BE2C (cell line): ENCODE results near the gene BCO2.

Experiments
- DNase-seq: peaks from one replicate; pipeline ENCODE4 v3.0.0-alpha.2; 2020
- H3K27me3 ChIP-seq: fragments of 250-450 bp; sonication (Bioruptor Pico); 2 replicates; pipeline ENCODE4 v1.5.1; 2020; ENCODE audit warnings: mild to moderate bottlenecking
- H3K36me3 ChIP-seq: fragments of 250-450 bp; sonication (Bioruptor Pico); 2 replicates; pipeline ENCODE4 v1.5.1; 2020; ENCODE audit warnings: mild to moderate bottlenecking
- H3K4me1 ChIP-seq: fragments of 250-450 bp; sonication (Bioruptor Pico); 2 replicates; pipeline ENCODE4 v1.5.1; 2020
- H3K4me3 ChIP-seq: 2 replicates; pipeline ENCODE4 v1.5.1; 2011; ENCODE audit warnings: low read depth, low read length
- H3K9me3 ChIP-seq: fragments of 250-450 bp; sonication (Bioruptor Pico); 2 replicates; pipeline ENCODE4 v1.5.1; 2020
- TF ChIP-seq, protein P1 (sequence below): IDR thresholded peaks from 2 replicates; pipeline ENCODE4 v1.5.1; 2012; ENCODE audit warnings: mild to moderate bottlenecking, low read depth, low read length

BCO2 gene

DNA sequence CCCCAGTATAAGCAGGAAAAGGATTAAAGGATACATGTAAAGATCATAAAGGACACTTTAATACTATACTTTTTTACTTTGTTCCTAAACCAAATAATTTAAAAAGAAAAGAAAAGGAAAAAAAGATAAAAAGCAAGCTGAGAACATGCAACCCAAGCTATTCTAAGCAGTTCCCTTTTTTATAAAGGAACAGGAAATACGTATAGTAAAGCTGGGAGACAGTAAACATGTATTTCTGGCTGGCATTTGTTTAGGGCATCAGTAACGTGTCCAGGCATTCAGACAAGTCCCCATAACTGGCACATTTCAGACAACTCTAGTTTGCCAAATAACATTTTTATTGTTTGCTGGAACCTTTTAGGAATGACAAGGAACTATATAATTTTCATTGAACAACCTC, 24.9 kb downstream of the BCO2 start:
- no peaks in the 10 kb centered on the region for H3K4me1 ChIP-seq
- no peak overlapping the region for H3K4me3 ChIP-seq
- TF ChIP-seq, protein P1, sequence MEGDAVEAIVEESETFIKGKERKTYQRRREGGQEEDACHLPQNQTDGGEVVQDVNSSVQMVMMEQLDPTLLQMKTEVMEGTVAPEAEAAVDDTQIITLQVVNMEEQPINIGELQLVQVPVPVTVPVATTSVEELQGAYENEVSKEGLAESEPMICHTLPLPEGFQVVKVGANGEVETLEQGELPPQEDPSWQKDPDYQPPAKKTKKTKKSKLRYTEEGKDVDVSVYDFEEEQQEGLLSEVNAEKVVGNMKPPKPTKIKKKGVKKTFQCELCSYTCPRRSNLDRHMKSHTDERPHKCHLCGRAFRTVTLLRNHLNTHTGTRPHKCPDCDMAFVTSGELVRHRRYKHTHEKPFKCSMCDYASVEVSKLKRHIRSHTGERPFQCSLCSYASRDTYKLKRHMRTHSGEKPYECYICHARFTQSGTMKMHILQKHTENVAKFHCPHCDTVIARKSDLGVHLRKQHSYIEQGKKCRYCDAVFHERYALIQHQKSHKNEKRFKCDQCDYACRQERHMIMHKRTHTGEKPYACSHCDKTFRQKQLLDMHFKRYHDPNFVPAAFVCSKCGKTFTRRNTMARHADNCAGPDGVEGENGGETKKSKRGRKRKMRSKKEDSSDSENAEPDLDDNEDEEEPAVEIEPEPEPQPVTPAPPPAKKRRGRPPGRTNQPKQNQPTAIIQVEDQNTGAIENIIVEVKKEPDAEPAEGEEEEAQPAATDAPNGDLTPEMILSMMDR: no peak
- H3K9me3 ChIP-seq: no peaks in the 10 kb centered on the region; the same call in 1 of the 2 replicates
- DNase-seq: no peak
- 0 out of 2 replicates have a peak, but pooled peaks cover 3% of the 10 kb centered on the region for H3K27me3 ChIP-seq
- H3K36me3 ChIP-seq: no peaks in the 10 kb centered on the region

DNA sequence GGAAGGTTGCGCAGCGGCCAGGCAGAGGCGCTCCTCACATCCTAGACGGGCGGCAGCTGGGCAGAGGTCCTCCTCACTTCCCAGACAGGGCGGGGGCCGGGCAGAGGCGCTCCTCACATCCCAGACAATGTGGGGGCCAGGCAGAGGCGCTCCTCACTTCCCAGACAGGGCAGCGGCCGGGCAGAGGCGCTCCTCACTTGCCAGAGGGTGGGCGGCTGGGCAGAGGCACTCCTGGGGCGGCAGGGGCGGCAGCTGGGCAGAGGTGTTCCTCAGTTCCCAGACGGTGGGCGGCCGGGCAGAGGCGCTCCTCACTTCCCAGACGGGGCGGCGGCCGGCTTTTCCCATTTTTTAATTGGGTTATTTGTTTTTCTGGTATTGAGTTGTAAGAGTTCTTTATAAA, 30.8 kb downstream of the BCO2 start:
- Histone ChIP-seq H3K9me3 (no peaks in the 10 kb centered on the region), H3K4me1 (no peaks in the 10 kb centered on the region), H3K36me3 (no peaks in the 10 kb centered on the region), H3K27me3 (no peaks in the 10 kb centered on the region), H3K4me3 (no peak overlapping the region)
- TF ChIP-seq, protein P1: no peak
- DNase-seq: no peak

DNA sequence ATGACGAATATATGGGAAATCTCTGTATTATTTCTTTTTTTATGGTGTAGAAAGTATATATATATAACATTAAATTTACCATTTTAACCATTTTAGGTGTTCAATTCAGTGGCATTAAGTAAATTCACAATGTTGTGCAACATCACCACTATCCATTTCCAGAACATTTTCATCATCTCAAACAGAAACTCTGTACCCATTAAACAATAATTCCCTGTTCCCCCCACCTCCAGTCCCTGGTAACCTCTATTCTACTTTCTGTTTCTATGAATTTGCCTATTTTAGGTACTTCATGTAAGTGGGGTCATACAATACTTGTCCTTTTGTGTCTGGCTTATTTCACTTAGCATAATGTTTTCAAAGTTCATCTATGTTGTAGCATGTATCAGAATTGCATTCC, 35.6 kb downstream of the BCO2 start:
- TF ChIP-seq, protein P1: no peak
- no peaks in the 10 kb centered on the region for H3K4me1 ChIP-seq
- no peak for DNase-seq

DNA sequence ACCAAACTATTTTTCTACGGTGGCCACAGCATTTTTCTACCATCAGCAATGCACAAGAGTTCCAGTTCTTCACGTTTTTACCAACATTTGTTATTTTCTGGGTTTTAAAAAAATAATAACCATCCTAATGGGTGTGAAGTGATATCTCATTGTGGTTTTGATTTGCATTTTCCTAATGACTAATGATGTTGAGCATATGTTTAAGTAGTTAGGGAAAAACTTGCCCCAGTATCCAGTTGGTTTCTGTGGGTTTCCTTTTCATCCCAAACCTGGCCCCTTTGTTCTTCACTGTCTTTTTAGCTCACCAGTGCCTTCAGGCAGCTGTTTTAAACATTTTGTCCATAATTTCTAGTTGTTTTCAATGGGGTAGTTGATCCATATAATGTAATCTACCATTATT, 36.2 kb downstream of the BCO2 start:
- no peak for DNase-seq
- H3K4me1 ChIP-seq: no peaks in the 10 kb centered on the region
- H3K36me3 ChIP-seq: no peaks in the 10 kb centered on the region
- H3K9me3 ChIP-seq: no peaks in the 10 kb centered on the region
- no peak overlapping the region for H3K4me3 ChIP-seq
- TF ChIP-seq, protein P1: no peak
- H3K27me3 ChIP-seq: no peaks in the 10 kb centered on the region

More for the DNA sequence above, 35.6 kb downstream of the BCO2 start:
- Histone ChIP-seq H3K4me3 (no peak overlapping the region), H3K27me3 (no peaks in the 10 kb centered on the region), H3K36me3 (no peaks in the 10 kb centered on the region), H3K9me3 (no peaks in the 10 kb centered on the region)

DNA sequence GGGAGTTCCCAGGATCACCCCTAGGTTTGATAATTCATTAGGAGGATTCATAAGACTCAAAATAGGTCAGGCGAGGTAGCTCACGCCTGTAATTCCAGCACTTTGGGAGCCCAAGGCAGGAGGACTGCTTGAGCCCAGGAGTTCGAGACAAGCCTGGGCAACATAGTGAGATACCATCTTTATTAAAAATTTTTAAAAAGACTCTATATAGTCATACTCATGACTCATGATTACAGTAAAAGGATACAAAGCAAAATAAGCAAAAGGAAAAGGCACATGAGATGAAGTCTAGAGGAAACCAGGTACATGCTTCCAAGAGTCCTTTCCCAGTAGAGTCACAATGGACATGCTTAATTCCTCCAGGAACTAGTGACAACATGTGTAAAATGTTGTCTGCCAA, 37.0 kb downstream of the BCO2 start:
- TF ChIP-seq, protein P1: no peak
- Histone ChIP-seq H3K9me3 (no peaks in the 10 kb centered on the region), H3K36me3 (no peaks in the 10 kb centered on the region), H3K4me3 (no peak overlapping the region), H3K4me1 (no peaks in the 10 kb centered on the region), H3K27me3 (no peaks in the 10 kb centered on the region)
- no peak for DNase-seq

DNA sequence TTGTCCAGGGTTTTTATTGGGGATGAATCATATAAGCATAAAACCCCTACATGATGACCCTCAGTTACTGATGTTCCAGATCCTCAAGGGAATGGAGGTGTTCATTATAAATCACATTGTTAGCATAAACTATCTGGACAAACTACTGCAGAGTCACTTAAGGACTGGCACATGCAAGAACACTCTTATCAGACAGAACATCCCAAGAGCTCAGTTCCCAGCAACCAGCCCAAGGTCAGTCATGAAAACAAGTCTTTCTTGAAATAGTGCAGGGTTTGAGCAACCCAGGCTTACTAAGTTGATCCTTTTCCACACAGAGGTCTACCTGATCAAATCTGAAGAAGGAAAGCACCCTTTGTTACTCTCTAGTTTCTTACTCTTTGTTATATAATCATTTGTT, 37.4 kb downstream of the BCO2 start:
- H3K36me3 ChIP-seq: no peaks in the 10 kb centered on the region
- H3K4me3 ChIP-seq: no peak overlapping the region
- H3K9me3 ChIP-seq: no peaks in the 10 kb centered on the region
- no peaks in the 10 kb centered on the region for H3K27me3 ChIP-seq
- TF ChIP-seq, protein P1: no peak
- DNase-seq: no peak
- no peaks in the 10 kb centered on the region for H3K4me1 ChIP-seq
